Hepatocyte (in vitro differentiated cells): ENCODE measurements around the gene IKBKG. TPM values are rescaled to one million over a fixed set of nuclear protein-coding genes. Genes with fewer than 3 reads are reported as not detected.
"Not testable (repeated sequence)": the region's sequence is repeated elsewhere in the genome, so short reads cannot be mapped to it uniquely, and the experiment has no call there.

Experiments used
- DNase-seq: peaks from one replicate; pipeline ENCODE4 v3.0.0-alpha.2; 2016; ENCODE audit warnings: low spot score
- H2AFZ ChIP-seq: fragments of 200-600 bp; sonication (generic); 2 replicates; pipeline ENCODE4 v1.6.0; 2016; ENCODE audit warnings: antibody characterized with exemption, mild to moderate bottlenecking
- H3K27ac ChIP-seq: fragments of 200-600 bp; sonication (generic); 2 replicates; pipeline ENCODE4 v1.5.1; 2016; ENCODE audit warnings: mild to moderate bottlenecking
- H3K27me3 ChIP-seq: fragments of 200-600 bp; sonication (generic); 2 replicates; pipeline ENCODE4 v1.6.1; 2016
- H3K36me3 ChIP-seq: fragments of 200-600 bp; sonication (generic); replicated peaks from 2 replicates; pipeline ENCODE4 v1.5.1; 2016; ENCODE audit warnings: low read depth; ENCODE audit not compliant: insufficient read depth
- H3K4me1 ChIP-seq: fragments of 200-600 bp; sonication (generic); 2 replicates; pipeline ENCODE4 v1.5.1; 2016; ENCODE audit warnings: mild to moderate bottlenecking, moderate library complexity; ENCODE audit not compliant: insufficient read depth
- H3K4me2 ChIP-seq: fragments of 200-600 bp; sonication (generic); 2 replicates; pipeline ENCODE4 v1.6.0; 2016
- H3K4me3 ChIP-seq: fragments of 200-600 bp; sonication (generic); 2 replicates; pipeline ENCODE4 v1.5.1; 2016; ENCODE audit warnings: mild to moderate bottlenecking
- H3K79me2 ChIP-seq: fragments of 200-600 bp; sonication (generic); 2 replicates; pipeline ENCODE4 v1.6.0; 2017; ENCODE audit warnings: mild to moderate bottlenecking
- H3K9me2 ChIP-seq: fragments of 200-600 bp; sonication (generic); replicated peaks from 2 replicates; pipeline ENCODE4 v1.6.0; 2017; ENCODE audit warnings: mild to moderate bottlenecking; ENCODE audit not compliant: insufficient read depth
- H3K9me3 ChIP-seq: fragments of 200-600 bp; sonication (generic); 2 replicates; pipeline ENCODE4 v1.5.1; 2016; ENCODE audit warnings: low read depth, mild to moderate bottlenecking
- H4K20me1 ChIP-seq: fragments of 200-600 bp; sonication (generic); 2 replicates; pipeline ENCODE4 v1.6.0; 2016; ENCODE audit warnings: mild to moderate bottlenecking; ENCODE audit not compliant: insufficient read depth, poor library complexity, severe bottlenecking
- CTCF ChIP-seq: fragments of 200-600 bp; sonication (generic); IDR thresholded peaks from 2 replicates; pipeline ENCODE4 v1.5.1; 2016; ENCODE audit warnings: antibody characterized with exemption, mild to moderate bottlenecking; ENCODE audit not compliant: poor library complexity
- EZH2 ChIP-seq: fragments of 200-600 bp; sonication (generic); IDR thresholded peaks from 2 replicates; pipeline ENCODE4 v1.6.1; 2016; ENCODE audit warnings: antibody characterized with exemption, mild to moderate bottlenecking, borderline replicate concordance
- EZH2phosphoT487 ChIP-seq: fragments of 200-600 bp; sonication (generic); IDR thresholded peaks from one replicate; pipeline ENCODE4 v1.6.1; 2018; ENCODE audit warnings: antibody characterized with exemption, mild to moderate bottlenecking, low read depth, moderate library complexity; ENCODE audit not compliant: unreplicated experiment, severe bottlenecking
- WGBS: methylation state at CpG from one replicate; pipeline ENCODE4 v1.1.6; 2016; ENCODE audit warnings: low lambda C conversion rate; ENCODE audit errors: missing lambda C conversion rate; 5-methylcytosine and 5-hydroxymethylcytosine counted together
- polyA plus RNA-seq: library from polyadenylated mRNA; unstranded; fragments of >200 nt; fragmentation: Nextera tagmentation; extraction: Ambion mirVana; gene quantifications from 2 replicates; pipeline ENCODE4 v1.2.1, GENCODE V29; 2016
- total RNA-seq: library from RNA; depleted of rRNA; stranded (reverse); fragments of >200 nt; gene quantifications from 2 replicates; pipeline ENCODE4 v1.2.3, GENCODE V29; 2014

The IKBKG gene
- total and polyA plus RNA-seq, 2 experiments from 2014 or later = 19.7 to 30.7 TPM

- no peaks in the 10 kb centered on the region for H3K9me2 ChIP-seq
- no peaks in the 10 kb centered on the region for H3K36me3 ChIP-seq
- DNase-seq = no peak
- no peaks in the 10 kb centered on the region for H3K9me3 ChIP-seq
- H3K79me2 ChIP-seq = peaks cover 39% of the 10 kb centered on the region
- peak overlapping the region; percentile 44 for H2AFZ ChIP-seq
- peaks cover 3% of the 10 kb centered on the region for H3K4me1 ChIP-seq
- H3K4me3 ChIP-seq = peak overlapping the region; percentile 73
- TF ChIP-seq EZH2phosphoT487 = no peak
- no peak for TF ChIP-seq EZH2
- TF ChIP-seq CTCF = no peak
- H4K20me1 ChIP-seq = no peaks in the 10 kb centered on the region
- WGBS = 34% methylated on average over 9 of the region's 9 CpGs
- H3K27ac ChIP-seq = peak overlapping the region; percentile 99
- no peaks in the 10 kb centered on the region for H3K27me3 ChIP-seq
- peak overlapping the region; percentile 82 for H3K4me2 ChIP-seq
Observed at GRCh38 chrX:154548028-154548316, 552 bp downstream of the IKBKG start.

DNA sequence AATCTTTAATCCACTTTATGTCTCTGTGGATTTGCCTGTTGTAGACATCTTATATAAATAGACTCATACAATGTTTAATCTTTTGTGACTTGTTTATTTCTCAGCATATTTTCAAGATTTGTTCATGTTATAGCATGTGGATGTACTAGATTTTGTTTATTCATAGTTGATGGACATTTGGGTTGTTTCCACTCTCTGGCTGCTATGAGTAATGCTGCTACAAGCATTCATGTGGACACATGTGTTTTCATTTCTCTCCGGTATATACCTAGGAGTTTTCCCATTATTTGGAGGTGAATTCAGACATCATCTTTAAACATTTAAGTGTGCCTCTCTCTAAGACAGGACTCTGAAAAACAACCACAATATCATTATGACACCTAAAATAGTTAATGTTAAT, 2.3 kb downstream of the IKBKG start:
- H3K36me3 ChIP-seq = no peaks in the 10 kb centered on the region
- H3K27me3 ChIP-seq = no peaks in the 10 kb centered on the region
- TF ChIP-seq EZH2phosphoT487 = no peak
- TF ChIP-seq EZH2 = no peak
- TF ChIP-seq CTCF = no peak
- no peak overlapping the region for H3K27ac ChIP-seq
- no peak overlapping the region for H3K4me3 ChIP-seq
- peaks cover 3% of the 10 kb centered on the region for H3K4me1 ChIP-seq
- no peaks in the 10 kb centered on the region for H4K20me1 ChIP-seq
- DNase-seq = no peak
- 92% methylated on average over 1 of the region's 1 CpG for WGBS
- no peaks in the 10 kb centered on the region for H3K9me3 ChIP-seq
- H3K9me2 ChIP-seq = no peaks in the 10 kb centered on the region
- H3K79me2 ChIP-seq = peaks cover 39% of the 10 kb centered on the region
- H3K4me2 ChIP-seq = no peak overlapping the region
- H2AFZ ChIP-seq = no peak overlapping the region

- not testable (repeated sequence) for H3K4me2 ChIP-seq, H3K27ac ChIP-seq, H3K4me1 ChIP-seq, DNase-seq, H2AFZ ChIP-seq, H4K20me1 ChIP-seq, H3K9me3 ChIP-seq, H3K9me2 ChIP-seq, H3K36me3 ChIP-seq, H3K27me3 ChIP-seq, H3K4me3 ChIP-seq
- 88% methylated on average over 9 of the region's 18 CpGs for WGBS
- peaks cover 39% of the 10 kb centered on the region for H3K79me2 ChIP-seq
Observed at GRCh38 chrX:154552112-154552806, 4.8 kb downstream of the IKBKG start.

GRCh38 chrX:154558060-154558690, 10.8 kb downstream of the IKBKG start:
- H3K9me3 ChIP-seq, H3K27ac ChIP-seq, H3K9me2 ChIP-seq, H3K36me3 ChIP-seq, H2AFZ ChIP-seq, H3K4me1 ChIP-seq, H3K79me2 ChIP-seq, H3K27me3 ChIP-seq, H3K4me3 ChIP-seq, DNase-seq, H3K4me2 ChIP-seq, H4K20me1 ChIP-seq: not testable (repeated sequence)
- 95% methylated on average over 5 of the region's 24 CpGs for WGBS

- H3K27ac ChIP-seq, H2AFZ ChIP-seq, H3K79me2 ChIP-seq, H3K9me3 ChIP-seq, H3K9me2 ChIP-seq, H3K4me2 ChIP-seq, H4K20me1 ChIP-seq, H3K27me3 ChIP-seq, H3K4me1 ChIP-seq, H3K36me3 ChIP-seq, DNase-seq, H3K4me3 ChIP-seq: not testable (repeated sequence)
- 95% methylated on average over 11 of the region's 21 CpGs for WGBS
Observed at GRCh38 chrX:154558896-154559295, 11.5 kb downstream of the IKBKG start.

DNA sequence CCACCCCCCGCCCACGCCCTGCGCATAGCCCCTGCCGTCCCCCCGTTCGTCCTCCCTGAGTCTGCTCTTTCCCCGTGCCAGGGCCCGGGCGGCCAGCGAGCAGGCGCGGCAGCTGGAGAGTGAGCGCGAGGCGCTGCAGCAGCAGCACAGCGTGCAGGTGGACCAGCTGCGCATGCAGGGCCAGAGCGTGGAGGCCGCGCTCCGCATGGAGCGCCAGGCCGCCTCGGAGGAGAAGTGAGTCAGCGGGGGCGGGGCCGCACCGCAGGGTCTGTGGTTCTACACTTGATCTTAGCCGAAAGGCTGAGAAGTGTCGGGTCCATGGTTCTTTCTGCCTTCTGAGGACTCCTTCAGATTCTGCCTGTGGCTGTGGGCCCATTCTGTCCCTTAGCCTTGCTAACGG, 12.9 kb downstream of the IKBKG start:
- not testable (repeated sequence) for H3K27me3 ChIP-seq, DNase-seq, H4K20me1 ChIP-seq

GRCh38 chrX:154562295-154562694, 14.9 kb downstream of the IKBKG start:
- H3K27me3 ChIP-seq, H2AFZ ChIP-seq, H3K9me3 ChIP-seq, H4K20me1 ChIP-seq, DNase-seq, H3K4me1 ChIP-seq, H3K9me2 ChIP-seq, H3K4me2 ChIP-seq, H3K27ac ChIP-seq, H3K4me3 ChIP-seq, H3K36me3 ChIP-seq, H3K79me2 ChIP-seq: not testable (repeated sequence)
- WGBS = no CpG with 5 or more reads among the region's 10 CpGs

More for the DNA sequence above, 12.9 kb downstream of the IKBKG start:
- not testable (repeated sequence) for H3K9me2 ChIP-seq, H3K36me3 ChIP-seq, H3K9me3 ChIP-seq, H2AFZ ChIP-seq, H3K4me2 ChIP-seq, H3K4me3 ChIP-seq, H3K4me1 ChIP-seq, H3K79me2 ChIP-seq, H3K27ac ChIP-seq
- WGBS = 96% methylated on average over 15 of the region's 31 CpGs
